ENCODE data around the gene AFF1. TPM values are rescaled to one million over a fixed set of nuclear protein-coding genes. Genes with fewer than 3 reads are reported as not detected.
A peak's percentile ranks its signal among the peaks of the same experiment; 100 is the strongest.

AFF1 gene
- total RNA-seq, 1 donor from 2014 or later: 90.6 TPM

GRCh38 chr4:86916392-86916791 is 18.4 kb upstream of the AFF1 start:
- H3K4me3 ChIP-seq: no peak overlapping the region
- no peak for ATAC-seq
- H3K27ac ChIP-seq: no peak overlapping the region
- H3K27me3 ChIP-seq (ENCODE audit: low read depth): no peaks in the 10 kb centered on the region
- no peaks in the 10 kb centered on the region for H3K36me3 ChIP-seq
- peaks cover 1% of the 10 kb centered on the region for H3K4me1 ChIP-seq
- TF ChIP-seq, protein P1, sequence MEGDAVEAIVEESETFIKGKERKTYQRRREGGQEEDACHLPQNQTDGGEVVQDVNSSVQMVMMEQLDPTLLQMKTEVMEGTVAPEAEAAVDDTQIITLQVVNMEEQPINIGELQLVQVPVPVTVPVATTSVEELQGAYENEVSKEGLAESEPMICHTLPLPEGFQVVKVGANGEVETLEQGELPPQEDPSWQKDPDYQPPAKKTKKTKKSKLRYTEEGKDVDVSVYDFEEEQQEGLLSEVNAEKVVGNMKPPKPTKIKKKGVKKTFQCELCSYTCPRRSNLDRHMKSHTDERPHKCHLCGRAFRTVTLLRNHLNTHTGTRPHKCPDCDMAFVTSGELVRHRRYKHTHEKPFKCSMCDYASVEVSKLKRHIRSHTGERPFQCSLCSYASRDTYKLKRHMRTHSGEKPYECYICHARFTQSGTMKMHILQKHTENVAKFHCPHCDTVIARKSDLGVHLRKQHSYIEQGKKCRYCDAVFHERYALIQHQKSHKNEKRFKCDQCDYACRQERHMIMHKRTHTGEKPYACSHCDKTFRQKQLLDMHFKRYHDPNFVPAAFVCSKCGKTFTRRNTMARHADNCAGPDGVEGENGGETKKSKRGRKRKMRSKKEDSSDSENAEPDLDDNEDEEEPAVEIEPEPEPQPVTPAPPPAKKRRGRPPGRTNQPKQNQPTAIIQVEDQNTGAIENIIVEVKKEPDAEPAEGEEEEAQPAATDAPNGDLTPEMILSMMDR (IDR thresholded peaks at IDR 0.05): no peak
- H3K9me3 ChIP-seq: no peaks in the 10 kb centered on the region
- intact Hi-C loops (cut with DNase I): no loop called here
- no peak for DNase-seq

DNA sequence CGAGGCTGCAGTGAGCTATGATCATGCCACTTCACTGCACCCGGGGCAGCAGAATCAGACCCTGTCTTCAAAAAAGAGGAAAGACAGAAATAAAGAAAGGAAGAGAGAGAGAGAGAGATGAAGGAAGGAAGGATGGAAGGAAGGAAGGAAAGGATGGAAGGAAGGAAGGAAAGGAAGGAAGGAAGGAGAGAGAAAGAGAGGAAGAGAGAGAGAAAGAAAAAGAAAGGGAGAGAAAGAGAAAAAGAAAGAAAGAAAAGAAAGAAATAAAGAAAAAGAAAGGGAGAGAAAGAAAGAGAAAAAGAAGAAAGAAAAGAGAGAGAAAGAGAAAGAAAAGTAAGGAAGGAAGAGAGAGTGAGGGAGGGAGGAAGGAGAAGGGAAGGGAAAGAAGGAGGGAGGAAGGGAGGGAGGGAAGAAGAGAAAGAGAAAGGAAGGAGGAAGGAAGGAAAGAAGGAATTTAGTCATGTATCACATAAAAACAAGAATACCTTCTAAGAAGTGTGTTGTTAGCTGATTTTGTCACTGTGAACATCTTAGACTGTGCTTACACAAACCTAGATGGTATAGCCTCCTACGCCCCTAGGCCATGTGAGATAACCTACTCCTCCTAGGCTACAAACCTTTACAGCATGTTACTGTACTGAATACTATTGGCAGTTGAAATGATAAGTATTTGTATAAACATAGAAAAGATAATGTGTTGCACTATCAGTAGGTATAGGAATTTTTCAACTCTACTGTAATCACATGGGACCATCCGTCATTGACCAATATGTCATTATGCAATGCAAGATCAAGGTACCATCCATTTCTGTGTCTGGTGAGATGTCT is 17.4 kb upstream of the AFF1 start:
- no peak for DNase-seq
- no peaks in the 10 kb centered on the region for H3K9me3 ChIP-seq
- H3K4me3 ChIP-seq: no peak overlapping the region
- H3K27ac ChIP-seq: no peak overlapping the region
- no peak for ATAC-seq
- intact Hi-C loops (cut with DNase I): no loop called here
- no peaks in the 10 kb centered on the region for H3K27me3 ChIP-seq (ENCODE audit: low read depth)
- H3K36me3 ChIP-seq: no peaks in the 10 kb centered on the region
- TF ChIP-seq, protein P1 (IDR thresholded peaks at IDR 0.05): no peak
- H3K4me1 ChIP-seq: peaks cover 5% of the 10 kb centered on the region

DNA sequence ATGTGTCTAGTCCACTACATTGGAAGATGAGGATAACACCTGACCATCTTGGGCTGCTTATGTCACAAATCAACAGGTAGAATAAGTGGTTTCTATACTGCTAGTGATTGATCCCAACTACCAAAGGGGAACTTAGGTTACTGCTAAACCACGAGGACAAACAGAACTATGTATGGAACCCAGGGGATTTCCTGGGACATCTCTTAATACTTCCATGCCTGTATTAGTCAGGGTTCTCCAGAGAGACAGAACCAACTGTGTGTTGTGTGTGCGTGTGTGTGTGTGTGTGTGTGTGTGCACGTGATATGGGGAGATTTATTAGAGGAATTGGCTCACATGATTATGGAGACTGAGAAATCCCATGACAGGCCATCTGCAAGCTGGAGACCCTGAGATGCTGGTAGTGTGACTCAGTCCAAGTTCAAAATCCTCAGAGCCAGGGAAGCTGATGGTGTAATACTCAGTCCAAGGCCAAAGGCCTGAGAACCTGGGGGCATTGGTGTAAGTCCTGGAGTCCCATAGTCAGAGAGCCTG is 16.2 kb upstream of the AFF1 start:
- TF ChIP-seq, protein P1 (IDR thresholded peaks at IDR 0.05): no peak

DNA sequence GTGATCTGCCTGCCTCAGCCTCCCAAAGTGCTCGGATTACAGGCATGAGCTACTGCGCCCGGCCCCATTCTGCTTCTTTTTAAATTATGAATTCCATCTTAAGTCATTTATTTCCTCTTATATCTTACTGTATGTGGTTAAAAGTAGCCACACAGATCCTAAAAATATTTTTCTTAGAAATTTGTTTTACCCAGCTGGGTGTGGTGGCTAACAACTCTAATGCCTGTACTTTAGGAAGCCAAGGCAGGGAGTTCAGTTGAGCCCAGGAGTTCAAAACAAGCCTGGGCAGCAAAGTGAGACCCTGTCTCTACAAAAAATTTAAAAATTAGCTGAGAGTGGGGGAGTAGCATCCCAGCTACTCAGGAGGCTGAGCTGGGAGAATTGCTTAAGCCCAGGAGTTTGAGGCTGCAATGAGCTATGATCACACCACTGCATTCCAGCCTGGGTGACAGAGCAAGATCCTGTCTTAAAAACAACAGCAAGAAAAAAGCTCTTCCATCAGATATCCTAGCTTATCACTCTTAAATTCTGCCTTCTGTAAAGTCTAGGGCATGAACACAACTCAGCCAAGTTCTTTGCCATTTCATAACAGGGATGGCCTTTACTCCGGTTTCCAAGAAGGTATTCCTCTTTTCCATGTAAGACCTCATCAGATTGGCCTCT is 15.1 kb upstream of the AFF1 start:
- peak overlapping the region; percentile 1 for H3K4me3 ChIP-seq
- no peaks in the 10 kb centered on the region for H3K36me3 ChIP-seq
- intact Hi-C loops (cut with DNase I): loop anchor here (10.0 kb wide), 2 partner anchors 175 to 315 kb away; no protein-coding TSS in a partner anchor
- no peaks in the 10 kb centered on the region for H3K9me3 ChIP-seq
- DNase-seq: no peak
- no peak overlapping the region for H3K27ac ChIP-seq
- no peak for ATAC-seq
- H3K4me1 ChIP-seq: peaks cover 13% of the 10 kb centered on the region
- TF ChIP-seq, protein P1 (IDR thresholded peaks at IDR 0.05): no peak
- H3K27me3 ChIP-seq (ENCODE audit: low read depth): no peaks in the 10 kb centered on the region

More for the DNA sequence above, 16.2 kb upstream of the AFF1 start:
- Histone ChIP-seq H3K27ac (no peak overlapping the region), H3K36me3 (no peaks in the 10 kb centered on the region), H3K9me3 (no peaks in the 10 kb centered on the region), H3K27me3 (ENCODE audit: low read depth) (no peaks in the 10 kb centered on the region), H3K4me3 (no peak overlapping the region), H3K4me1 (peaks cover 8% of the 10 kb centered on the region)
- ATAC-seq (no peak), DNase-seq (no peak)
- intact Hi-C loops (cut with DNase I): no loop called here

DNA sequence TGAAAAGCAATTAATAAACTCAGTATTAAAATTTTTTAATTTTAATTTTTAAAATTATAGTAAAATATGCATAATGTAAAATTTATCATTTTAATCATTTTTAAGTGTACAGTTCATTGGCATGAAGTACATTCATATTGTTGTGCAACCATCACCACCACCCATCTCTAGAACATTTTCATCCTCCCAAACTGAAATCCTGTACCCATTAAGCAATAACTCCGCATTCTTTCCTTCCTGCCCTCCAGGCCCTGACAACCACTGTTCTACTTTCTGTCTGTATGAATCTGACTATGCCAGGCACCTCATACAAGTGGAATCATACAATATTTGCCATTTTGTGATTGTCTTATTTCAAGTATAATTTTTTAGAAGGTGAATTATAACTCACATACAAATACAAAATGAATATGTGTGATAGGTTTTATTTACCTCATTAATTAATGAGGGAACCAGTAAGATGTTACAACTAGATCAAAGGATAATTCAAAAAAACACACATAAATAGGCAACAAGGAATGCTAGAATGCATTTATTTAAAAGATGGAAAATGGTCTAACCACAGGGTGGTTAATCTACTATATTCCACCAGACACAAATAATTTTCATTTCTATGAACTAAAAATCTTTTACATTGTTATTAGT is 13.1 kb upstream of the AFF1 start:
- ATAC-seq (peak in 1 of 2 donors; percentile 39), DNase-seq (no peak)
- peaks cover 18% of the 10 kb centered on the region for H3K4me1 ChIP-seq
- H3K4me3 ChIP-seq: no peak overlapping the region
- intact Hi-C loops (cut with DNase I): loop anchor here (10.0 kb wide), 2 partner anchors 173 to 313 kb away; no protein-coding TSS in a partner anchor
- TF ChIP-seq, protein P1 (IDR thresholded peaks at IDR 0.05): no peak
- no peaks in the 10 kb centered on the region for H3K36me3 ChIP-seq
- H3K27me3 ChIP-seq (ENCODE audit: low read depth): no peaks in the 10 kb centered on the region
- H3K9me3 ChIP-seq: no peaks in the 10 kb centered on the region
- no peak overlapping the region for H3K27ac ChIP-seq

Data from lower lobe of right lung (tissue), 2 donors.